GM23248 (cell line): ENCODE measurements around the gene BRK1. TPM values are rescaled to one million over a fixed set of nuclear protein-coding genes. Genes with fewer than 3 reads are reported as not detected.
"Not testable (repeated sequence)": the region's sequence is repeated elsewhere in the genome, so short reads cannot be mapped to it uniquely, and the experiment has no call there.

ENCODE experiments used
- DNase-seq: peaks from one replicate; pipeline ENCODE4 v3.0.0-alpha.2; 2015
- H2AFZ ChIP-seq: fragments of 200-600 bp; sonication (generic); 2 replicates; pipeline ENCODE4 v1.6.1; 2016; ENCODE audit warnings: antibody characterized with exemption
- H3F3A ChIP-seq: fragments of 200-600 bp; sonication (generic); 2 replicates; pipeline ENCODE4 v1.6.1; 2016; ENCODE audit warnings: mild to moderate bottlenecking, antibody characterized with exemption, mixed run types; ENCODE audit not compliant: insufficient read depth
- H3K27ac ChIP-seq: fragments of 200-600 bp; sonication (generic); 2 replicates; pipeline ENCODE4 v1.5.1; 2016; ENCODE audit warnings: mild to moderate bottlenecking
- H3K27me3 ChIP-seq: fragments of 200-600 bp; sonication (generic); replicated peaks from 2 replicates; pipeline ENCODE4 v1.6.1; 2016; ENCODE audit warnings: mild to moderate bottlenecking; ENCODE audit not compliant: insufficient read depth
- H3K36me3 ChIP-seq: fragments of 200-600 bp; sonication (generic); 2 replicates; pipeline ENCODE4 v1.6.1; 2016; ENCODE audit warnings: low read depth, mild to moderate bottlenecking
- H3K4me1 ChIP-seq: fragments of 200-600 bp; sonication (generic); 2 replicates; pipeline ENCODE4 v1.6.1; 2016; ENCODE audit warnings: mild to moderate bottlenecking; ENCODE audit not compliant: insufficient read depth
- H3K4me2 ChIP-seq: fragments of 200-600 bp; sonication (generic); one replicate; pipeline ENCODE4 v1.6.1; 2016; ENCODE audit warnings: mild to moderate bottlenecking; ENCODE audit not compliant: unreplicated experiment
- H3K4me3 ChIP-seq: fragments of 200-600 bp; sonication (generic); 2 replicates; pipeline ENCODE4 v1.5.1; 2016; ENCODE audit warnings: mild to moderate bottlenecking
- H3K79me2 ChIP-seq: fragments of 200-600 bp; sonication (generic); 2 replicates; pipeline ENCODE4 v1.6.1; 2016; ENCODE audit warnings: mild to moderate bottlenecking; ENCODE audit not compliant: insufficient read depth
- H3K9ac ChIP-seq: fragments of 200-600 bp; sonication (generic); 2 replicates; pipeline ENCODE4 v1.6.1; 2016; ENCODE audit warnings: mild to moderate bottlenecking
- H3K9me2 ChIP-seq: fragments of 200-600 bp; sonication (generic); 2 replicates; pipeline ENCODE4 v1.6.1; 2016; ENCODE audit warnings: mixed run types, mild to moderate bottlenecking, moderate library complexity; ENCODE audit not compliant: insufficient read depth
- H3K9me3 ChIP-seq: fragments of 200-600 bp; sonication (generic); one replicate; pipeline ENCODE4 v1.6.1; 2017; ENCODE audit warnings: low read depth
- H4K20me1 ChIP-seq: fragments of 200-600 bp; sonication (generic); 2 replicates; pipeline ENCODE4 v1.6.0; 2016; ENCODE audit not compliant: insufficient read depth
- EZH2 ChIP-seq: fragments of 200-600 bp; sonication (generic); IDR thresholded peaks from 2 replicates; pipeline ENCODE4 v1.6.1; 2018; ENCODE audit warnings: antibody characterized with exemption, mild to moderate bottlenecking; ENCODE audit not compliant: insufficient read depth, poor library complexity, severe bottlenecking
- EZH2phosphoT487 ChIP-seq: fragments of 200-600 bp; sonication (generic); IDR thresholded peaks from 2 replicates; pipeline ENCODE4 v1.6.1; 2018; ENCODE audit warnings: antibody characterized with exemption, moderate library complexity, mild to moderate bottlenecking, low read depth; ENCODE audit not compliant: insufficient read depth
- WGBS, 2 experiments: methylation state at CpG; one replicate each; pipeline ENCODE4 v1.1.6; 2015 to 2017; ENCODE audit warnings: low lambda C conversion rate in 2 of 2, low coverage in 1 of 2; ENCODE audit errors: missing lambda C conversion rate in 2 of 2; 5-methylcytosine and 5-hydroxymethylcytosine counted together
- in situ Hi-C: fragments of 300-500 bp; cut with MboI; formaldehyde crosslinking; loops from 2 replicates; pipeline ENCODE4 v1.15.0; 2020
- polyA plus RNA-seq: library from polyadenylated mRNA; unstranded; fragments of >200 nt; fragmentation: Nextera tagmentation; extraction: Ambion mirVana; gene quantifications from 2 replicates; pipeline ENCODE4 v1.2.1, GENCODE V29; 2016
- total RNA-seq: library from RNA; depleted of rRNA; stranded (reverse); fragments of >200 nt; shearing (Covaris generic); gene quantifications from 2 replicates; pipeline ENCODE4 v1.2.3, GENCODE V29; 2014

The BRK1 gene
- total and polyA plus RNA-seq, 2 experiments from 2014 or later: 180 to 293 TPM

GRCh38 chr3:10160925-10161324 is 45.5 kb downstream of the BRK1 start:
- in situ Hi-C loops: no loop called here
- Histone ChIP-seq H3K27ac (no peak overlapping the region), H3K4me2 (no peak overlapping the region), H3K4me1 (peaks cover 8% of the 10 kb centered on the region), H3K9me2 (no peaks in the 10 kb centered on the region), H3K27me3 (no peaks in the 10 kb centered on the region), H4K20me1 (no peaks in the 10 kb centered on the region), H3K4me3 (no peak overlapping the region), H3K36me3 (no peaks in the 10 kb centered on the region), H3K9me3 (no peaks in the 10 kb centered on the region), H3K79me2 (no peaks in the 10 kb centered on the region), H3K9ac (no peak overlapping the region), H3F3A (peaks cover 18% of the 10 kb centered on the region; the same call in 1 of the 2 replicates), H2AFZ (no peak overlapping the region)
- TF ChIP-seq EZH2 (no peak), EZH2phosphoT487 (no peak)
- DNase-seq: no peak
- 84 to 86% methylated on average over 6 of the region's 6 CpGs for WGBS, 2 experiments

- H3K27ac ChIP-seq: no peak overlapping the region
- H3K27me3 ChIP-seq: no peaks in the 10 kb centered on the region
- peaks cover 18% of the 10 kb centered on the region; the same call in 1 of the 2 replicates for H3F3A ChIP-seq
- no peaks in the 10 kb centered on the region for H3K79me2 ChIP-seq
- no peak overlapping the region for H3K4me2 ChIP-seq
- DNase-seq: no peak
- no peaks in the 10 kb centered on the region for H3K9me2 ChIP-seq
- H4K20me1 ChIP-seq: no peaks in the 10 kb centered on the region
- H3K36me3 ChIP-seq: no peaks in the 10 kb centered on the region
- H3K9me3 ChIP-seq: no peaks in the 10 kb centered on the region
- no peak overlapping the region for H2AFZ ChIP-seq
- peaks cover 8% of the 10 kb centered on the region for H3K4me1 ChIP-seq
- H3K4me3 ChIP-seq: no peak overlapping the region
- 94 to 99% methylated on average over 6 of the region's 6 CpGs for WGBS, 2 experiments
- TF ChIP-seq EZH2 (no peak), EZH2phosphoT487 (no peak)
- in situ Hi-C loops: no loop called here
- H3K9ac ChIP-seq: no peak overlapping the region
Observed at GRCh38 chr3:10162185-10162584, 46.7 kb downstream of the BRK1 start.

GRCh38 chr3:10164201-10164545 is 48.7 kb downstream of the BRK1 start:
- H3K79me2 ChIP-seq, H3K9me3 ChIP-seq, H4K20me1 ChIP-seq, H3K9me2 ChIP-seq, H3K27me3 ChIP-seq, H3K36me3 ChIP-seq, DNase-seq, in situ Hi-C loops, H3K27ac ChIP-seq, H3K4me1 ChIP-seq: not testable (repeated sequence)
- Histone ChIP-seq H2AFZ (peak overlapping the region; percentile 98), H3K4me2 (peak overlapping the region; percentile 90), H3F3A (peaks cover 15% of the 10 kb centered on the region; the same call in 1 of the 2 replicates), H3K4me3 (peak overlapping the region; percentile 88), H3K9ac (peak overlapping the region; percentile 81)
- 56 to 61% methylated on average over 12 of the region's 12 CpGs for WGBS, 2 experiments

GRCh38 chr3:10164546-10165393 is 49.3 kb downstream of the BRK1 start, which contains the start of gene IRAK2:
Gene IRAK2, plus strand, starts transcription at chr3:10164919. Its CDS starts 36 bp downstream, at chr3:10164955.
- H3F3A ChIP-seq: peaks cover 9% of the 10 kb centered on the region; the same call in 1 of the 2 replicates
- in situ Hi-C loops: no loop called here

More at GRCh38 chr3:10164546-10165393, 49.3 kb downstream of the BRK1 start, which contains the start of gene IRAK2:
- Histone ChIP-seq H3K9me2 (no peaks in the 10 kb centered on the region), H4K20me1 (no peaks in the 10 kb centered on the region), H3K4me2 (peak within 1 kb of the TSS; percentile 90), H3K27ac (no peak within 1 kb of the TSS), H2AFZ (peak within 1 kb of the TSS; percentile 98), H3K36me3 (no peaks in the 10 kb centered on the region), H3K4me3 (peak within 1 kb of the TSS; percentile 88), H3K4me1 (peaks cover 8% of the 10 kb centered on the region), H3K9me3 (no peaks in the 10 kb centered on the region), H3K79me2 (no peaks in the 10 kb centered on the region), H3K9ac (peak within 1 kb of the TSS; percentile 81), H3K27me3 (no peaks in the 10 kb centered on the region)
- WGBS, 2 experiments: 4 to 5% methylated on average over 67 to 68 of the region's 76 CpGs
- TF ChIP-seq EZH2 (no peak), EZH2phosphoT487 (no peak)
- DNase-seq: peak; percentile 91
